HG02763 (cell line): ENCODE measurements around the gene NOC2L.

Experiments used
- ATAC-seq: cut with Tn5 transposase; IDR thresholded peaks from one replicate; pipeline ENCODE4 v1.9.1; 2021; ENCODE audit warnings: mild to moderate bottlenecking, moderate library complexity; ENCODE audit not compliant: unreplicated experiment

NOC2L gene

DNA sequence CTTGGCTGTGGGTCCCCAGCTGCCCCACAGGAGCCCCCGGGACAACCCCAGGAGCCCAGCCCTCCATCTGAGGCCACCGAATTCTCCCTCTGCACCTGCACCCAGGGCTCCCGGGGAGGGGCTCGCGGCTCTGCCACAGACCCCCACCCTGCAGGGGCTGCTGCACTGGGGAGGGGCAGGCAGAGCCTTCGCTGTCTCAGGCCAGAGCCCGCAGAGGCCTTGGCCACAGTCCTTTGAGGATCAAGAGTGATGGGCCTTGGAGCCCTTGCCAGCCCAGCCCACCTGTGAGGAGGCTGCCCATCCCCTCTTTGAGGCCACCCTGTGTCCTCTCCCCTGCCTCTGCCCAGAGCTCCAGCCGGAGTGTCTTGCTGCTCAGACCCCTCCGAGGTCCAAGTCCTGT is 16.3 kb upstream of the NOC2L start:
- no peak for ATAC-seq

GRCh38 chr1:974687-975328 is 15.8 kb upstream of the NOC2L start:
- ATAC-seq: no peak

GRCh38 chr1:974293-974640 is 15.2 kb upstream of the NOC2L start:
- ATAC-seq: no peak

DNA sequence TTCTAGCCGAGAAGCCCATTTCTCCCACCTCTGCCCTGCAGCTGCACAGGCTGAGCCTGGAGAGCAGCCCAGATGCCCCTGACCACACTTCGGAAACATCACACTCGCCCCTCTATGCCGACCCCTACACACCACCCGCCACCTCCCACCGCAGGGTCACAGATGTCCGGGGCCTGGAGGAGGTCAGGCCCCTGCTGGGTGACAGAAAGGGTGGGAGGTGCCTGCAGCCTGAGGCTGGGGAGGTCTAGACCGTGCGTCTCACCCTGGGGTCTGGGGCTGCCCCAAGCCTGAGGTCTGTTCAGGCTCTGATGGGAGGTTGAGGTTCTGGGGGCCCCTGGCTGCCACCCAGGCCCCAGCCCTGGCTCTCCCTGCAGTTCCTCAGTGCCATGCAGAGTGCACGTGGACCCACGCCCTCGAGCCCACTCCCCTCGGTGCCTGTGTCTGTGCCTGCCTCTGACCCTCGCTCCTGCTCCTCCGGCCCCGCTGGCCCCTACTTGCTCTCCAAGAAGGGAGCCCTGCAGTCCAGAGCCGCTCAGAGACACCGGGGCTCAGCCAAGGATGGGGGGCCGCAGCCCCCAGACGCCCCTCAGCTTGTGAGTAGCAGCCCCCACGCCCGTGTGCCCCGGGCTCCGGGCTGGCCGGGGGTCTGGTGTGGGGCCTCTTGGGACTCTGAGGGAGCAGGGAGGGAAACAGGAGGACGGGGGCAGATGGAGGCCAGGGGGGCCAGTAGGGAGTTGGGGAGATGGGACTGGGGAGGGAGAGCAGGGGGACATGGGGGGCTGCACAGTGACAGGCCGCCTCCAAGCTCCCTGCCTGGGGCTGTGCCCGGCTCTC is 14.6 kb upstream of the NOC2L start:
- no peak for ATAC-seq

- ATAC-seq: no peak
Observed at GRCh38 chr1:972726-973458, 13.8 kb upstream of the NOC2L start.

GRCh38 chr1:971751-972506 is 12.9 kb upstream of the NOC2L start:
- ATAC-seq: no peak

DNA sequence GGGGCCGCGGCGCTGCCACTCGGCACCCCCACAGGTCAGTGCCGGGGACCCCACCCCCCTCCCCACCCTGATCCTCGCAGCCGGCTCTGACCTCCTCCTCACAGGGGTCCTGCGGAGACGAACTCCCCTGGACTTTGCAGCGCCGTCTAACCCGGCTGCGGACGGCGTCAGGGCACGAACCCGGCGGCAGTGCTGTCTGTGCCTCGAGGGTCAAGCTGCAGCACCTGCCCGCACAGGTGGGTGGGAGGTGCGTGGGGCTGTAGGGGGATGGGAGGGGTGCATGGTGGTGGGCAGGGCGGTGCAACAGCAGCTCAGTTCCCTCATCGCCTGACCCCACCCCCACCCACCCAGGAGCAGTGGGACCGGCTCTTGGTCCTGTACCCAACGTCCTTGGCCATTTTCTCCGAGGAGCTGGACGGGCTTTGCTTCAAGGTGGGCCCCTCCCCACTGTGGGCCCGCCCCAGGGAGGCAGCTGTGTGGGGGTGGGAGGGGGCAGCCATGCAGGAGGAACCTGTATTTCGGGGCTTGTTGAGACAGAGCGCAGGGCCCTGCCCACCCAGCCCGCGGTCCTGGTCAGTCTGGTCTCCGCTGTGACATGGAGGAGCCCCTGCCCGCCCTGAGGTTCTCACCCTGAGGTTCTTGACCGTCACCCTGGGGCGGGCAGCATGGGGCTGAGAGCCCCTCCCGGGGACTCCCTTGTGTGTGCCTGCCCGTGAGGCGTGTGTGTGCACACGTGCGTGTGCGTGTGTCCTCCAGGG is 12.1 kb upstream of the NOC2L start:
- no peak for ATAC-seq

DNA sequence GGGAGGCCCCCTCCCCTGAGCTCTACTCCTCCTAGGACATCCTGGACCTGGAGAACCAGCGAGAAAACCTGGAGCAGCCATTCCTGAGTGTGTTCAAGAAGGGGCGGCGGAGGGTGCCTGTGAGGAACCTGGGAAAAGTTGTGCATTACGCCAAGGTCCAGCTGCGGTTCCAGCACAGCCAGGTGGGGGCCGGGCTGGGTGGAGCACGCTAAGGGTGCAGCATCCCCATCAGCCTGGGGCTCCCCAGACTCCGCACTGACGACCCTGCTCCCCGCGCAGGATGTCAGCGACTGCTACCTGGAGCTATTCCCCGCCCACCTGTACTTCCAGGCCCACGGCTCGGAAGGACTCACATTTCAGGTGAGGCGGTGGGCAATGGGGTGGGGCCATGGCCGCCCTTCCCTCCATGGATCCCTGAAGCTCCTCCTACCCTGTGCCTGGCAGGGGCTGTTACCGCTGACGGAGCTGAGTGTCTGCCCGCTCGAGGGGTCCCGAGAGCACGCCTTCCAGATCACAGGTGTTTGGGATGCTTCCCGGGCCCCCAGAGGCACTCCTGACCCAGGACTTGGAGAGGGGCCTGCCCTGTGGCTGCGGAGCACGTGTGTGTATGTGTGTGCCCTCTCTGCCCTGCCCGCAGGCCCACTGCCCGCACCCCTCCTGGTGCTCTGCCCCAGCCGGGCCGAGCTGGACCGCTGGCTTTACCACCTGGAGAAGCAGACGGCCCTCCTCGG is 11.4 kb upstream of the NOC2L start:
- no peak for ATAC-seq

GRCh38 chr1:969260-969855 is 10.3 kb upstream of the NOC2L start:
- ATAC-seq: no peak

- no peak for ATAC-seq
Observed at GRCh38 chr1:967466-968343, 8.6 kb upstream of the NOC2L start.

DNA sequence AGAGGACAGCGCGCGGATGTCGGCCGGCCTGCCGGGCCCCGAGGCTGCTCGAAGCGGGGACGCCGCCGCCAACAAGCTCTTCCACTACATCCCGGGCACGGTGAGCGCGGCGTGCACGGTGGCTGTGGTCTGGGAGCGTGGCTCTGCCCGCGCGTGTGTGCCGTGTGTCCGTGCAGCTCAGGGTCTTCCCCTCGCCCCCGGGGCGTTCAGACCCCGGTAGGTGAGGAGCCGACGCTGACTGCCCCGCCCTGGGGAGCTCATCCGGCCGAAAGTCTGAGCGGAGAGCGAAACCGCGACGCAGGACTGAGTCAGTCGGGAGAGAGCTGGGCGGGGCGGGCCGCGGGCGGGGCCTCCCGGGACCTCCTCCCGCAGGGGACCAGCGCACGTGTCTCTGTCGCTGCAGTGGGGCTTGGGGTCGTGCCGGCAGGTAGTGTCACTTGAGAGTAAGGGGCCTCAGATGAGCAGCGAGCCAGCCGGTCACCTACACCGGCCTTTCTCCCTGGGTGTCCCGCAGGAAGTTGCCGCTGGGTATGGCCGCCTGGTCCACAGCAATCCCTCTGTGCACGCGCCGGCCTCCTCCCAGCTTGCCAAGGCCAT is 7.7 kb upstream of the NOC2L start:
- ATAC-seq: peak; percentile 63

GRCh38 chr1:966135-966703 is 7.2 kb upstream of the NOC2L start, which contains the start of gene PLEKHN1:
Gene PLEKHN1, plus strand, starts transcription at chr1:966482. Its CDS starts 50 bp downstream, at chr1:966532.
- no peak for ATAC-seq

DNA sequence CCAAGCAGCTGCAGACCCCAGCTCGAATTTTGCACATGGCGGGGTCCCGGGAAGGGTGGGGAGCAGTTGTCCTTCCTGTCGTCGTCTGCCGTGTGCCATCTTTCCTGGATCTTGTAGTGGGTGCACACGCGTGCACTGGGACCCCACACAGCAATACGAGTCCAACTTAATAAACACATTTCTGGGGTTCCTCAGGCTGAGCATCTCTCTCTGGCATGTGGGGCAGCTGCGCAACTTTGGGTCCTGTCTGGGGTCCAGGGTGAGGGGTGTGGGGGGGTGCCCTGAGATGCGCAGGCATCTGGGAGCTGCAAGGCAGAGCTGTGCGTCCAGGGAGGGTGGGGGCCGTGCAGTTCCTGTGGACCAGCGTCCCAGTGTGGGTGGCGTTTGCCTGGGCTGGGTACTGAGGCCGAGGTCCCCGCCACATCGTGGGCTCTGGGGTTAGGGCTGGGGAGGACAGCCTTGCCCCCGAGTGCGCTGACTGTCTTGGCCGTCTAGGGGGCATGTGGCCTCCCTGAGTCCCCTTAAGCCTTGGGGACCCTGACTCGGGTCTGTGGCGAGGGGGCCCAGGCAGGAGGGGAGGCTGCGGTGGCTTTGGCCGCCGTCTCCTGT is 6.6 kb upstream of the NOC2L start:
- no peak for ATAC-seq

- ATAC-seq: no peak
Observed at GRCh38 chr1:964691-965525, 5.9 kb upstream of the NOC2L start.

DNA sequence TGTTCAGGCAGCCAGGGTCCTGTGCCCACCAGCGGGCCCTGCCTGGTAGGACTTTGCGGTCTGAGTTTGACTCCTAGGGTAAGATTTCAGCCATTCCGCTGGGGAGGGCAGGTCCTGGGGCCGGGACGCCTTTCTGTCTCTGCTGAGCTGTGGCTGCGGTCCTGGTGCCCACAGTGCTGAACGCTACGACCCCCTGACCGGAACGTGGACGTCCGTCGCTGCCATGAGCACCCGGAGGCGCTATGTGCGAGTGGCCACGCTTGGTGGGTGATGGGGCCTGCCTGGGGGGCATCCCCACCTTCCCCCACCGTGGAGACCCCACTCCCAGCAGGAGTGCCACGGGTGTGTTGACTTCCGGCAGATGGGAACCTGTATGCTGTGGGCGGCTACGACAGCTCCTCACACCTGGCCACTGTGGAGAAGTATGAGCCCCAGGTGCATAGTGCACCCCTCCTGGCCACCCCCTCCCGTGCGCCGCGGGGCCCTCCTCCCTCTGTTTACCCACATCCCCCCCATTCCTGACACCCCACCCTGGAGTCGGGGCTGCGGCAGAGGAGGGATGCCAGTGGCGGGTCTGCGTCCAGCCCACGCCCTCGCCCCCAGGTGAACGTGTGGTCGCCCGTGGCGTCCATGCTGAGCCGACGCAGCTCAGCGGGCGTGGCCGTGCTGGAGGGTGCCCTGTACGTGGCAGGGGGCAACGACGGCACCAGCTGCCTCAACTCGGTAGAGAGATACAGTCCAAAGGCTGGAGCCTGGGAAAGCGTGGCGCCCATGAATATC is 4.9 kb upstream of the NOC2L start:
- ATAC-seq: no peak

- no peak for ATAC-seq
Observed at GRCh38 chr1:963301-963651, 4.2 kb upstream of the NOC2L start.
